HEK293 (cell line): ENCODE measurements around the gene CACNA1C.

Experiments
- FEZF1 ChIP-seq: fragments of 450-650 bp; formaldehyde crosslinking; IDR thresholded peaks from 2 replicates; pipeline ENCODE4 v1.5.1; 2016; ENCODE audit warnings: missing biosample characterization, missing genetic modification characterization
- ZNF24 ChIP-seq: fragments of 450-650 bp; formaldehyde crosslinking; IDR thresholded peaks from 2 replicates; pipeline ENCODE4 v1.5.1; 2016; ENCODE audit warnings: missing biosample characterization, missing genetic modification characterization
- ZNF292 ChIP-seq: fragments of 450-650 bp; formaldehyde crosslinking; IDR thresholded peaks from 2 replicates; pipeline ENCODE4 v1.5.1; 2016; ENCODE audit warnings: low read depth, missing biosample characterization, missing genetic modification characterization, borderline replicate concordance
- TF ChIP-seq, protein P1 (sequence below): fragments of 450-650 bp; formaldehyde crosslinking; IDR thresholded peaks from 2 replicates; pipeline ENCODE4 v1.5.1; 2016; ENCODE audit warnings: missing biosample characterization, missing genetic modification characterization

DNA sequence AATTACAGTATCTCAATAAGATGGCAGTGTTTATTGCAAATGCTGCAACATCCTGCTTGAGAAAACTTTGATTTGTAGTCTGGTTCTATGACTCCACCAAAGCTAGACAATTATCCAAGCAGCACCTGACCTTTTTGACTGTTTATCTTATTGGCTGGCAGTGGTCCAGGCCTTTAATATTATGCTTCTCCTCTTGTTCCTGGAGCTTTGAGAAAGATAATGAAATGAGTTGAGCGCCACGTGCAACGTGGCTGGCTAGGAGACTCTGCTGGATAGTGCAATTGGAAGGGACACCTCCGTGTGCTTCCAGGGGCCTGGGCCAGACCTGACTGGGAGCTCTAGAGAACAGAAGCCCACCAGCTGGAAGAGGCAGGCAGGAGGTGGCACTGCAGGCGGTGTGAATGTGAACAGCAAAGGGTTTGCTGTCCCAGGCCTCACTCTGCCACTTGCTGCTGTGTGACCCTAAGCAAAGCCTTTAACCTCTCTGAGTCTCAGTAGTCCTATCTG lies 349.3 kb downstream of the CACNA1C start:
- TF ChIP-seq, protein P1, sequence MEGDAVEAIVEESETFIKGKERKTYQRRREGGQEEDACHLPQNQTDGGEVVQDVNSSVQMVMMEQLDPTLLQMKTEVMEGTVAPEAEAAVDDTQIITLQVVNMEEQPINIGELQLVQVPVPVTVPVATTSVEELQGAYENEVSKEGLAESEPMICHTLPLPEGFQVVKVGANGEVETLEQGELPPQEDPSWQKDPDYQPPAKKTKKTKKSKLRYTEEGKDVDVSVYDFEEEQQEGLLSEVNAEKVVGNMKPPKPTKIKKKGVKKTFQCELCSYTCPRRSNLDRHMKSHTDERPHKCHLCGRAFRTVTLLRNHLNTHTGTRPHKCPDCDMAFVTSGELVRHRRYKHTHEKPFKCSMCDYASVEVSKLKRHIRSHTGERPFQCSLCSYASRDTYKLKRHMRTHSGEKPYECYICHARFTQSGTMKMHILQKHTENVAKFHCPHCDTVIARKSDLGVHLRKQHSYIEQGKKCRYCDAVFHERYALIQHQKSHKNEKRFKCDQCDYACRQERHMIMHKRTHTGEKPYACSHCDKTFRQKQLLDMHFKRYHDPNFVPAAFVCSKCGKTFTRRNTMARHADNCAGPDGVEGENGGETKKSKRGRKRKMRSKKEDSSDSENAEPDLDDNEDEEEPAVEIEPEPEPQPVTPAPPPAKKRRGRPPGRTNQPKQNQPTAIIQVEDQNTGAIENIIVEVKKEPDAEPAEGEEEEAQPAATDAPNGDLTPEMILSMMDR (tag by site-specific recombination) = no peak
- TF ChIP-seq ZNF24 (no peak), FEZF1 (tag by site-specific recombination) (no peak), ZNF292 (tag by site-specific recombination) (no peak)
